Ovary (tissue), 3 donors: ENCODE data around the gene GFRA1.

Experiments
- CTCF ChIP-seq, 3 donors: fragments of 450-650 bp in 2 of 3; fragments of 200-600 bp in 1 of 3; IDR thresholded peaks; one replicate each; pipeline versions ENCODE4 v1.5.1 to v1.8.0; 2016 to 2022; ENCODE audit warnings: antibody characterized with exemption in 3 of 3, mild to moderate bottlenecking in 1 of 3
- EP300 ChIP-seq: sonication (generic); formaldehyde crosslinking; IDR thresholded peaks from one replicate; pipeline ENCODE4 v1.6.1; 2017; ENCODE audit warnings: antibody characterized with exemption
- POLR2A ChIP-seq: fragments of 450-650 bp; IDR thresholded peaks from one replicate; pipeline ENCODE4 v1.6.1; 2017; ENCODE audit warnings: antibody characterized with exemption, mild to moderate bottlenecking, moderate library complexity
- donor health status: DM: no; HTN: no; CAD: no.

GRCh38 chr10:116071453-116072148, 201.4 kb downstream of the GFRA1 start:
- TF ChIP-seq CTCF (IDR thresholded peaks at IDR 0.05) (no peak), EP300 (no peak), POLR2A (no peak)
